ENCODE measurements around the gene BNIP5. TPM values are rescaled to one million over a fixed set of nuclear protein-coding genes. Genes with fewer than 3 reads are reported as not detected.

The BNIP5 gene
- total RNA-seq, 1 experiment from 2014 or later, result 3.6 TPM

- DNase-seq (ENCODE audit: low spot score), result no peak
Measured at GRCh38 chr6:36267731-36268477, 68.8 kb downstream of the BNIP5 start.

- DNase-seq (ENCODE audit: low spot score), result no peak
Measured at GRCh38 chr6:36266913-36267644, 69.6 kb downstream of the BNIP5 start.

Other genes with a start within 250 kb of the BNIP5 start
- gene MAPK13, start 206.4 kb downstream of the BNIP5 start, total RNA-seq (2014; rRNA removed; shearing (Covaris generic)), result 101 and 103 TPM in 2 replicates
- 26.2 and 32.6 TPM in 2 replicates for gene BRPF3, start 140.1 kb downstream of the BNIP5 start, total RNA-seq (2014; rRNA removed; shearing (Covaris generic))
- gene PNPLA1, start 66.8 kb downstream of the BNIP5 start, total RNA-seq (2014; rRNA removed; shearing (Covaris generic)), result 0.23 and 0.38 TPM in 2 replicates
- gene ETV7, start 50.8 kb upstream of the BNIP5 start, total RNA-seq (2014; rRNA removed; shearing (Covaris generic)), result 0.34 and 1.3 TPM in 2 replicates
- gene PXT1, start 106.0 kb upstream of the BNIP5 start, total RNA-seq (2014; rRNA removed; shearing (Covaris generic)), result 0.25 TPM in 1 of 2 replicates, not detected in the other
- gene KCTD20, start 106.1 kb upstream of the BNIP5 start, total RNA-seq (2014; rRNA removed; shearing (Covaris generic)), result 15.5 and 16.8 TPM in 2 replicates
- 6.5 and 8.1 TPM in 2 replicates for gene STK38, start 210.6 kb upstream of the BNIP5 start, total RNA-seq (2014; rRNA removed; shearing (Covaris generic))